LNCAP (cell line): Measurements from ENCODE around the gene CMTM8.

Source experiments
- TF ChIP-seq, protein P1 (sequence below): fragments of 450-650 bp; IDR thresholded peaks from 2 replicates; pipeline ENCODE4 v1.5.1; 2017; ENCODE audit warnings: mild to moderate bottlenecking

CMTM8 gene

GRCh38 chr3:32319607-32320006, 81.1 kb downstream of the CMTM8 start:
- TF ChIP-seq, protein P1, sequence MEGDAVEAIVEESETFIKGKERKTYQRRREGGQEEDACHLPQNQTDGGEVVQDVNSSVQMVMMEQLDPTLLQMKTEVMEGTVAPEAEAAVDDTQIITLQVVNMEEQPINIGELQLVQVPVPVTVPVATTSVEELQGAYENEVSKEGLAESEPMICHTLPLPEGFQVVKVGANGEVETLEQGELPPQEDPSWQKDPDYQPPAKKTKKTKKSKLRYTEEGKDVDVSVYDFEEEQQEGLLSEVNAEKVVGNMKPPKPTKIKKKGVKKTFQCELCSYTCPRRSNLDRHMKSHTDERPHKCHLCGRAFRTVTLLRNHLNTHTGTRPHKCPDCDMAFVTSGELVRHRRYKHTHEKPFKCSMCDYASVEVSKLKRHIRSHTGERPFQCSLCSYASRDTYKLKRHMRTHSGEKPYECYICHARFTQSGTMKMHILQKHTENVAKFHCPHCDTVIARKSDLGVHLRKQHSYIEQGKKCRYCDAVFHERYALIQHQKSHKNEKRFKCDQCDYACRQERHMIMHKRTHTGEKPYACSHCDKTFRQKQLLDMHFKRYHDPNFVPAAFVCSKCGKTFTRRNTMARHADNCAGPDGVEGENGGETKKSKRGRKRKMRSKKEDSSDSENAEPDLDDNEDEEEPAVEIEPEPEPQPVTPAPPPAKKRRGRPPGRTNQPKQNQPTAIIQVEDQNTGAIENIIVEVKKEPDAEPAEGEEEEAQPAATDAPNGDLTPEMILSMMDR, result no peak

DNA sequence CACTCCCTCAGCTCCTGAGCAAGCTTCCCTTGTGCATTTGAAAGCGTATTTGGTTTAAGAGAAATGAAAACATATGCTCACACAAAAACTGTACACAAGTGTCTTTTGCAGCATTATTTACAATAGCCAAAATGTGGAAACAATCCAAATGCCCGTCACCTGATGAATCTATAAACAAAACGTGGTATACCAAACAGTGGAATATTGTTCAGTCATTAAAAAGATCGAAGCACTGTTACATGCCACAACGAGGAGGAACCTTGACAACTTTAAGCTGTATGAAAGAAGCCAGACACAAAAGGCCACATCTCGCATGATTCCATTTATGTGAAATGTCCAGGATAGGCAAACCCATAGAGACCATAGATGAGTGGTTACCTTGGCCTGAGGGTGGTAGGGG, 81.6 kb downstream of the CMTM8 start:
- TF ChIP-seq, protein P1, result no peak

GRCh38 chr3:32321095-32321790, 82.8 kb downstream of the CMTM8 start:
- TF ChIP-seq, protein P1, result no peak

GRCh38 chr3:32322311-32322710, 83.8 kb downstream of the CMTM8 start:
- TF ChIP-seq, protein P1, result no peak

DNA sequence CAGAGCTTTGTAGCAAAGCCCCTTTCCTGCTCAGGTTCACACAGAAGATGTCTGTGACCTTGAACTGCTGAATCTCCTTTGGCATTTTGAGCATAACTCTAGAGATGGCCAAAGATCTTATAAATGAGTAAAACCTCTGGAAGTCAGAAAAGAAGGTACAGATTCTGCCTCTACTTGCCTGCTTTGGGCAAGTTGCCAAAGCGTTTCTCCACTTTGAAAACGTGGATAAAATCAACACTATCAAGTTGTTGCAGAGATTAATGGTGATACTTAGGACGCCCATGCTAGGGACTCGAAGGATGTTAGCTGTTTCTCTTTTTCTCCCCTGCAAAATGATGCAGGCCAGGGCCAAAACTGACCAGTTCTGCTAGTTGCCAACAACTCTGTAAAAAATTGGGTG, 85.1 kb downstream of the CMTM8 start:
- TF ChIP-seq, protein P1, result no peak

- TF ChIP-seq, protein P1, result no peak
Observed at GRCh38 chr3:32325201-32325600, 86.7 kb downstream of the CMTM8 start.

GRCh38 chr3:32325927-32326326, 87.4 kb downstream of the CMTM8 start:
- TF ChIP-seq, protein P1, result no peak

GRCh38 chr3:32326795-32327194, 88.3 kb downstream of the CMTM8 start:
- TF ChIP-seq, protein P1, result no peak
